ENCODE results near the gene ROBO1. TPM values are rescaled to one million over a fixed set of nuclear protein-coding genes. Genes with fewer than 3 reads are reported as not detected.

Gene ROBO1
- total and polyA plus RNA-seq, 2 of the 13 experiments (the other 11 are each of a cell fraction or from before 2014, with no cell fraction given) = 52.2 to 71.0 TPM

DNA sequence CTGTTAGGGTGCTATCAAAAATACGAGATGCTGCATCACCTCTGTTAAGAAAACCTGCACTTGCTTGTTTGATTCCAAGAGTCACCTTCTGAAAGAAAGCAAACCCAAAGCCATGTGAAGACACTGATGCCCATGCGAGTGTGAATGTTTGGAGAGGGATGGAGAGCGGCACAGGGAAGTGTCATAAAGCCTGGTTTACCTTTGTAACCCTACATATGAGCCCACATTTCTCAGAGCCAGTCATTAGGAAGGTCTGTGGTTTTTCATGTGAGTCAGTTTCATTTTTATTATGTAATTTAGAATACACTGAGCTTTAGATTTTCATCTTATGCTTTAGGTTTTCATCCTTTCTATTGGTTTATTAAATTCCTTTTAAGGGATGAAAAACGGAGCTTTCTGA lies 896.8 kb downstream of the ROBO1 start (continued):
- TF ChIP-seq HMGXB4 (CRISPR knock-in tag; IDR thresholded peaks at IDR 0.05; ENCODE audit: borderline replicate concordance in 1 of 2, low read depth in 1 of 2) (no peak), ZNF580 (CRISPR knock-in tag; IDR thresholded peaks at IDR 0.05; ENCODE audit: borderline replicate concordance, low read depth) (no peak), ZNF670 (CRISPR knock-in tag; IDR thresholded peaks at IDR 0.05; ENCODE audit: borderline replicate concordance) (no peak), RNF2 (conservative IDR thresholded peaks at IDR 0.05; ENCODE audit: low read depth) (no peak), STAT6 (CRISPR knock-in tag; IDR thresholded peaks at IDR 0.05; ENCODE audit: borderline replicate concordance) (no peak), RFXANK (CRISPR knock-in tag; IDR thresholded peaks at IDR 0.05) (no peak), ZNF770 (CRISPR knock-in tag; IDR thresholded peaks at IDR 0.05) (no peak), ZNF552 (CRISPR knock-in tag; IDR thresholded peaks at IDR 0.05; ENCODE audit: borderline replicate concordance) (no peak)
